SW480 (cell line): ENCODE results near the gene CROT.

ENCODE experiments used
- DNase-seq: peaks from one replicate; pipeline ENCODE4 v3.0.0-alpha.2; 2016; ENCODE audit warnings: low spot score

Gene CROT

DNA sequence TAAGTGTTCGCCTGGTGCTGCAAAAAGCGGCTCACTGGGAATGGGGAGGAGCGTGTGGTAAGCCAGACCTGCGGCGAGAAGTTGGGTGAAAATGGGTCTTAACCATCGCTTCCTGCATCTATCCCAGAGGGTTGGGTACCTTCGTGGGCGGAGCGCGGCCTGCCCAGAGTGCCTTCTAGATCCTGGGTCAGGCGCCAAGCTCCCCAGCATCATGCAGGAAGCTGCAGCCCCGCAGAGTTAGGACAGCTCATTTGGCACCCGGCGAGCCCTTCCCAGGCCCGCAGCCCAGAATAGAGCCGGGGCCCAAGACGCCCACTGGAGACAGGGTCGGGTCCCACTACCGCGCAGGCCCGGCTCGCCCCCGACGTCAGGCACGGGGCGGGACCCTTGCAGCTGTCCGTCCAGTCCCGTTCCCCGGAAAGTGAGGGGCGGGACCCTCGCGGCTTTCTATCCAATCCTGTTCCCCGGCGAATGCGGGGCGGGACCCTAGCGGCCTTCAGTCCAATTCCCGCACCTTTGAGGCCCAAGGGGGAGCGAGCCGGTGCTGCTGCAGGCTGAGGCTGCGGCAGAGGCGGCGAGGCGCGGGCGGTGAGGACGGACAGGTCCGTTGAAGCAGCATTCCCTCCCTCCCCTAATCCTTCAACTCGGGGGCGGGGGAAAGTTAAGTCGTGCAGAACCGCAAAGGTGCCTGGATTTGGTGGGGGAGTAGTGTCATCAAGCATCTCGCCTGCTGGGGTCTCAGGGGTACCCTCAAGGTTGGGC lies at the start of gene CROT:
CROT (plus strand) TSS at position 499 of the 762 bp plus-strand sequence. CDS start 3,405 bp downstream, outside the sequence.
- peak; percentile 98 for DNase-seq

DNA sequence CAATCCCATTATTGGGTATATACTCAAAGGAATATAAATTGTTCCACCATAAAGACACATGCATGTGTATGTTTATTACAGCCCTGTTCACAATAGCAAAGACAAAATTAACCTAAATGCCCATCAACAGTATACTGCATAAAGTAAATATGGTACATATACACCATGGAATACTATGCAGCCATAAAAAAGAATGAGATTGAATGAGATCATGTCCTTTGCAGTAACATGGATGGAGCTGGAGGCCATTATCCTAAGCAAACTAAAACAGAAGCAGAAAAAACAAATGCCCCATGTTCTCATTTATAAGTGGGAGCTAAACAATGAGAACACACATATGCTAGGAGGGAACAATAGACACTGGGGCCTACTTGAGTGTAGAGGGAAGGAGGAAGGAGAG lies 44.7 kb upstream of the CROT start:
- DNase-seq: no peak

- DNase-seq: no peak
These were observed 34.6 kb upstream of the CROT start for GRCh38 chr7:87310790-87311419.

DNA sequence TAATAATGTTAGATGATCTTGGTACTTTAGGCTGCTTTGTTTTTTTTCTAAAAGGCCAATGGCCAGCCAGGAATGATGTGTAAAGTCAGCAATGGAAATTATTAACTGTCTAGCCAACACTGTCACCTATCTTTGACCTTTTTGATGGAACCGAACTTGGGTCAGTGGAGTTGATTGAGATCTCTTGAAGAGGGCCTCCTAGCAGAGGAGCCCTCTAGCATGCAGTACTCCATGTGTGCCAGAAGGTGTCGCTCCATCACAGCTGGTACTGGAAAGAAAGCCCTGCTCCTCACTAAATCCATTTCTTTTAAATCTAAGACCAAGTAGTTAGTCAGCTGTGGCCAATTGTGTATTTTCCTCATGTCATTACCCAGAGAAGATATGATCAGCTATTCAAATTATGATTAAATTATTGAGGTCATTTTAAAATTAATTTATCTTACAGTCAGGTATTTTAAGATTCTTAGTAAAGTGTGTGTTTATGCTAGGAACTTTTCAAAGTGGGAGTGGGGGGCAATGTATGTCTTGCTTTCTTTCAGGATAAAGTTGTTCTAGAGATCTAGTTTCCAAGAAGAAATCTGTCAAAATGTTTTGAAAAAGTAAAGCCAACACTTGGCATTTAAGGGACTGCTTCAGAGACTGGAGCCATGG lies 33.1 kb upstream of the CROT start:
- peak; percentile 86 for DNase-seq

DNA sequence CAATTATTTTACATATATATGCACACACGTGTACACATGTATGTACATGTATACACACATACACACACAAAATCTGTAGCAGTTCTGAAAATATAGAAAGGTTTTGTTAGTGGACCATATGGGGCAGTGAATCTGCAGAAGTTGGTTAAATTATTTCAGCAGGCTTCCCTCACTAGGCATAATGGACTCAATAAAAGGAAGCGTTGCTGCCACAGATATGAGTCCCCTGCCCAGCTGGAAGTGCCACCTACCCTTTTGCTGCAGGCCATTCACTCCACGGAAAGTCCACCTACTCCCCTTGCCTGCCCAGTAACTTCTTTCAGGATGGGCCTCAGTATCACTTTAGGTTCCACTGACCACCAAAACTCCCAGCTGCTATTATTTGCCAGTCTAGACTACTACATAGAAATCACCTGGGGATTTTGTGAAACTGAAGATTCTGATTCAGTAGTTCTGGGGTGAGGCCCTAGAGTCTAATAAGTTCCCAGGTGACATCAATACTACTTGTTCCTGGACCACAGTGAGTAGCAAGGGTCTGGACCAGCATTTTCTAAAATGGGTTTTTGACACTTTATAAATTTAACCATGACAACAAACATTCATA lies 29.3 kb upstream of the CROT start:
- no peak for DNase-seq

- no peak for DNase-seq
These were observed 28.5 kb upstream of the CROT start for GRCh38 chr7:87316846-87317552.

- DNase-seq: no peak
These were observed 27.7 kb upstream of the CROT start for GRCh38 chr7:87317691-87318245.

DNA sequence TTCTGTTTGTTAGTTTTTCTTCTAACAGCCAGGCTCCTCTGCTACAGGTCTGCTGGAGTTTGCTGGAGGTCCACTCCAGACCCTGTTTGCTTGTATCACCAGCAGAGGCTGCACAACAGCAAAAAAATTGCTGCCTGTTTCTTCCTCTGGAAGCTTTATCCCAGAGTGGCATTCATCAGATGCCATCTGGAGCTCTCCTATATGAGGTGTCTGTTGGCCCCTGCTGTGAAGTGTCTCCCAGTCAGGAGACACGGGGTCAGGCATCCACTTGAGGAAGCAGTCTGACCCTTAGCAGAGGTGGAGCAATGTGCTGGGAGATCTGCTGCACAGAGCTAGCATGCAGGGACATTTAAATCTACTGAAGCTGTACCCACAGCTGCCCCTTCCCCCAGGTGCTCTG lies 26.7 kb upstream of the CROT start:
- DNase-seq: peak; percentile 47

DNA sequence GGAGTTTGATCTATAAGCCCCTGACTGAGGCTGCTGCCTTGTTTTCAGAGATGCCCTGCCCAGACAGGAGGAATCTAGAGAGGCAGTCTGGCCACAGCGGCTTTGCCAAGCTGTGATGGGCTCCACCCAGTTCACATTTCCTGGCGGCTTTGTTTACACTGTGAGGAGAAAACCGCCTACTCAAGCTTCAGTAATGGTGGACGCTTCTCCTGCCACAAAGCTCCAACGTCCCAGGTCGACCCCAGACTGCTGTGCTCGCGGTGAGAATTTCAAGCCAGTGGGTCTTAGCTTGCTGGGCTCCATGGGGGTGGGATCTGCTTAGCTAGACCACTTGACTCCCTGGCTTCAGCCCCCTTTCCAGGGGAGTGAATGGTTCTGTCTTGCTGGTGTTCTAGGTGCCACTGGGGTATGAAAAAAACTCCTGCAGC lies 26.3 kb upstream of the CROT start:
- peak; percentile 68 for DNase-seq

DNA sequence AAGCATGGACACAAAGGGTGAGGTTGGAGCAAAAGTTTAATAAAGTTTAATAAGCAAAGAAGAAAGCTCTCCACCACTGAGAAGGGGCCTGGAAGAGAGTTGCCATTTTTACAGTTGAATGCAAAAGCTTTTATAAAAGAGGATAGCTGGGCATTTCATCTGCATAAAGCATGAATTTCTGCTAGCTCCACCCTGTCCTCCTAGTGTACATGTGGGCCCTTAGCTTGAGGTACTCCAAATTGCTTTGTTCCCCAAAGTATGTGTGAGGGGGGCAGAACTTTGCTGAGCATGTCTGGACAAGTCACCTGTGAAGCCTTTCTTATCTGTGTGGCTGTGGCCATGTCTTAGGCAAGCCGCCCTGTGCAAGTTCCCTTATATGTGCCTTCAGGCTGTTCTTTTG lies 22.6 kb upstream of the CROT start:
- DNase-seq: no peak

- DNase-seq: no peak
These were observed 19.7 kb upstream of the CROT start for GRCh38 chr7:87325576-87326370.

DNA sequence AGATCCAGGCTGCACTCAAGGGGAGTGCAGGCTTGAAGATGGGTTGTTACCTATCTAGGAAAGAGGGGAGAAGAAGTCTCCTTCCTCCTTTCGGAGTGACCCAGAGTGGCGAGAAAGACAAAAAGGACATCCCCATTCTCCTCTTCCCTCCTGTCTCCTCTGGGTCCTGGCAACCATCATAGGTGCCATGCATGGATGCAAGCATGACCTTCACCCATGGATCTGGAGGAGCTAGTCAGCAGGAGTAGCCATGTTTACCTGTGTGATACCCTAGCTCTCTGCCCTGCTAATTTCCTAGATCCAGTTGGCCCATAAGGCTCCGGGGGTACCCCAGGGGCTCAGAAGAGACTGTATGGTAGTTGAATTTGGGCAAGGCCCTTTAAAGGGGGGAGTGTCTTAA lies 17.2 kb upstream of the CROT start:
- DNase-seq: no peak

- DNase-seq: no peak
These were observed 15.1 kb upstream of the CROT start for GRCh38 chr7:87330316-87330715.

GRCh38 chr7:87330942-87331341 lies 14.5 kb upstream of the CROT start:
- no peak for DNase-seq

GRCh38 chr7:87331687-87332252 lies 13.7 kb upstream of the CROT start:
- DNase-seq: no peak

GRCh38 chr7:87332321-87332720 lies 13.1 kb upstream of the CROT start:
- DNase-seq: no peak

- no peak for DNase-seq
These were observed 9.3 kb upstream of the CROT start for GRCh38 chr7:87336136-87336535.

- no peak for DNase-seq
These were observed 8.1 kb upstream of the CROT start for GRCh38 chr7:87337331-87337730.

GRCh38 chr7:87339373-87339897 lies 6.0 kb upstream of the CROT start:
- DNase-seq: no peak

DNA sequence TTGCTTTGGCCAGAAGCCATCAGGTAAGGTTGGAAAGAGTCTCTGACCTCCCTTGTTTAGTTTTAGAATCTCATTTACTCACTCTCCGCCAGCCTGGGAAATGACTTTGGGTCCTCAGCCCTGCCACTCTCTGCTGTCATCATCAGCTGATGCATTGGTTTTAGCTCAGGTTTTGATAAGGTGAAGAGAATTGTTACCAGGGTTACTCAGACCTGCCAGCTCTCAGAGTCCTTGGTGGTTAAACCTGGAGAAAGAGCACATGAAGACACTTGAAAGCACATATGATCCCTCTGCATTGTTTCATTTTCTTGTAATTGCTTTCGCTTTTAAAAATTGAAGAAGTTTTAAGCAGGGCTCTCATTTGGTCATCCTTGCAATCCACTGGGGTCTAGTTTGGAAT lies 4.0 kb upstream of the CROT start:
- DNase-seq: no peak
